OCI-LY1 (cell line): ENCODE measurements around the gene PHETA2.

Experiments used
- CTCF ChIP-seq: fragments of 200-600 bp; sonication (generic), shearing (Covaris generic); IDR thresholded peaks from 2 replicates; pipeline ENCODE4 v1.5.1; 2017; ENCODE audit warnings: mild to moderate bottlenecking, antibody characterized with exemption, low read length, moderate library complexity, mixed read lengths
- EZH2 ChIP-seq: fragments of 200-600 bp; sonication (generic), shearing (Covaris generic); IDR thresholded peaks from 2 replicates; pipeline ENCODE4 v1.8.0; 2017; ENCODE audit warnings: borderline replicate concordance, mixed run types, mild to moderate bottlenecking, antibody characterized with exemption, low read length, moderate library complexity, mixed read lengths

- TF ChIP-seq EZH2 (no peak), CTCF (no peak)
Observed at GRCh38 chr22:42026705-42027104, 47.3 kb upstream of the PHETA2 start.
